BJ (cell line): ENCODE data around the gene COTL1. TPM values are rescaled to one million over a fixed set of nuclear protein-coding genes. Genes with fewer than 3 reads are reported as not detected.

Experiments
- CTCF ChIA-PET: fragments of 350-600 bp; formaldehyde crosslinking; extraction: SDS; loops from one replicate; lab custom pipeline; 2021; ENCODE audit warnings: antibody characterized with exemption, inconsistent platforms; lab: Yijun Ruan, JAX
- POLR2A ChIA-PET: fragments of 300-600 bp; sonication (Branson Sonifier 250); formaldehyde crosslinking; extraction: SDS; loops from one replicate; lab custom pipeline; 2021; ENCODE audit warnings: antibody characterized with exemption; lab: Charles Lee
- DNase-seq: peaks from one replicate; pipeline ENCODE4 v3.0.0-alpha.2; 2011; ENCODE audit warnings: low read depth
- H3K27me3 ChIP-seq: 2 replicates; pipeline ENCODE4 v1.6.0; 2011; ENCODE audit warnings: low read length; ENCODE audit not compliant: control insufficient read depth, insufficient read depth
- H3K36me3 ChIP-seq: 2 replicates; pipeline ENCODE4 v1.5.1; 2011; ENCODE audit warnings: low read length; ENCODE audit not compliant: control insufficient read depth, insufficient read depth
- H3K4me3 ChIP-seq: 2 replicates; pipeline ENCODE4 v1.5.1; 2011; ENCODE audit warnings: low read depth, mild to moderate bottlenecking, control low read depth, low read length
- polyA plus RNA-seq: library from polyadenylated mRNA; depleted of rRNA; stranded (reverse); fragments of >200 nt; gene quantifications from 2 replicates; pipeline ENCODE4 v1.2.3, GENCODE V29; 2011
- TF ChIP-seq, protein P1 (sequence below): IDR thresholded peaks from 2 replicates; pipeline ENCODE4 v1.5.1; 2011; ENCODE audit warnings: low read depth, mild to moderate bottlenecking, control low read depth, inconsistent platforms, low read length, moderate library complexity; ENCODE audit not compliant: insufficient read depth

The COTL1 gene
- polyA plus RNA-seq, 1 experiment = 166 TPM

DNA sequence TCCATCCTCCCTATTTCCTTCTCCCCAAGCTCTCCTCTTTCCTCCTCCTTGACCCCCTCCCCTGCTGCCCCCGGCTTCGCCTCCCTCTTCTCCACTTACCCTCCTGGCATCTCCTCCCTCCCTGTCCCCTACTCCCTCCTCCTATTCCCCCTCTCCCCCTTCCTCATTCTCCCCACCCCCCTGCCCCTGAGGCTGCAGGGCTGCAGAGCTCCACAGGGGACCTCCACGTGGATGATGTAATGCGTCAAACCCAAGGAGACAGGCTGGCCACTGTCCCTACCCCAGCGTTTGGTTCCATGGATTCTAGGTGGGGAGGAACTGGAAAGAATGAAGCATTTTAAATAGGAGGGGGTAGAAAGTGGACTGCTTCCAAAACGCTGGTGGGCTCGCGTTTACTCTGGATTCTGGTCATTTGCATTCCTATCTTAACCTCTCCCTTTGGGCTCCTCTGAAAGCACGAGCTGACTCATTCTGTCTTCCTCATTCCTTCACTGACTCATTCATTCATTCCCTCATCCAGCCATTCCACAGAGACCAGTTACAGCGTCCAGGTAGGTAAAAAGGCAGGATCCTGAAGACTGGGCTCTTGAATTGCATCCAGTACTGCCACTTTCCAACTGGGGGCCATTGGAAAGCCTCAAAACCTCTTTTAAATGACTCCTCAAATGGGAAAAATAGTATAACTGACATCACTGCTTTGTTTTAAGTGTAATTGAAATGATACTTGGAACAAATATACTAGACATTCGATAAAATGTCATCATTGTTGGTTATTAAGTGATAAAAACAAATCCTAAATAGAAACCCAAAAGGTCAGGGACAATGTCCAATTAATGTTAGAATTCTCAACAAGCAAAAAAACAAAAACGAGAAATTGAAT, 943 bp upstream of the COTL1 start:
- POLR2A ChIA-PET = interaction anchor here (0.6 kb wide), 1 partner anchor 323 kb away, joined by 7 read pairs; no protein-coding TSS in a partner anchor
- no peaks in the 10 kb centered on the region for H3K27me3 ChIP-seq
- CTCF ChIA-PET = interaction anchor here (0.6 to 7.3 kb wide), 6 partner anchors 23 to 208 kb away, joined by 3 to 169 read pairs (median 4); partner anchors contain the start of gene MEAK7
- H3K4me3 ChIP-seq = peak overlapping the region; percentile 31
- peaks cover 3% of the 10 kb centered on the region; the same call in 1 of the 2 replicates for H3K36me3 ChIP-seq
- TF ChIP-seq, protein P1, sequence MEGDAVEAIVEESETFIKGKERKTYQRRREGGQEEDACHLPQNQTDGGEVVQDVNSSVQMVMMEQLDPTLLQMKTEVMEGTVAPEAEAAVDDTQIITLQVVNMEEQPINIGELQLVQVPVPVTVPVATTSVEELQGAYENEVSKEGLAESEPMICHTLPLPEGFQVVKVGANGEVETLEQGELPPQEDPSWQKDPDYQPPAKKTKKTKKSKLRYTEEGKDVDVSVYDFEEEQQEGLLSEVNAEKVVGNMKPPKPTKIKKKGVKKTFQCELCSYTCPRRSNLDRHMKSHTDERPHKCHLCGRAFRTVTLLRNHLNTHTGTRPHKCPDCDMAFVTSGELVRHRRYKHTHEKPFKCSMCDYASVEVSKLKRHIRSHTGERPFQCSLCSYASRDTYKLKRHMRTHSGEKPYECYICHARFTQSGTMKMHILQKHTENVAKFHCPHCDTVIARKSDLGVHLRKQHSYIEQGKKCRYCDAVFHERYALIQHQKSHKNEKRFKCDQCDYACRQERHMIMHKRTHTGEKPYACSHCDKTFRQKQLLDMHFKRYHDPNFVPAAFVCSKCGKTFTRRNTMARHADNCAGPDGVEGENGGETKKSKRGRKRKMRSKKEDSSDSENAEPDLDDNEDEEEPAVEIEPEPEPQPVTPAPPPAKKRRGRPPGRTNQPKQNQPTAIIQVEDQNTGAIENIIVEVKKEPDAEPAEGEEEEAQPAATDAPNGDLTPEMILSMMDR = 0 out of 2 replicates have a peak, but pooled peaks have one; percentile 15
- DNase-seq = peak; percentile 95

GRCh38 chr16:84617041-84617790, 662 bp downstream of the COTL1 start:
- POLR2A ChIA-PET = interaction anchor here (1.0 kb wide), 1 partner anchor 26 kb away, joined by 3 read pairs; no protein-coding TSS in a partner anchor
- peaks cover 3% of the 10 kb centered on the region; the same call in 1 of the 2 replicates for H3K36me3 ChIP-seq
- no peak for DNase-seq
- no peaks in the 10 kb centered on the region for H3K27me3 ChIP-seq
- TF ChIP-seq, protein P1 = no peak
- CTCF ChIA-PET = interaction anchor here (0.7 kb wide), 1 partner anchor 106 kb away, joined by 3 read pairs; no protein-coding TSS in a partner anchor
- H3K4me3 ChIP-seq = peak overlapping the region; percentile 86

DNA sequence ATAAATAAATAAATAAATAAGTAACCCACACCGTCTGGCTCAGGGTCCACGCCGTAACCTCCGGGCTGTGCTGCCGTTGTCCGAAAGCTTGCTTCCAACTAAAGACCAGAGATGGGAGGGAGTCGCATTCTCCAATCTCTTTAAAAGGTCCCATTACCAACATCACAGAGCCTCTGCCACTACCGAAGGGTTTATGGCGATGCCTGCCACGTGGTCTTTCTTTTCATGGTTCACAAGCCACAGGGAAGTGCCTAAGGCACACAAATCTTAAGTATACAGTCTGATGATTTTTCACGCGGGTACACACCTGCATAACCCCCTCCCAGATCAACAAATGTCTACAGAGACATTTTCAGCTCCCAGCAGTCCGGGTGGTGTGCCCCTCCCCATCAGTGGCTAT, 1.4 kb downstream of the COTL1 start:
- H3K36me3 ChIP-seq = peaks cover 3% of the 10 kb centered on the region; the same call in 1 of the 2 replicates
- peak overlapping the region; percentile 86 for H3K4me3 ChIP-seq
- CTCF ChIA-PET = interaction anchor here (0.7 to 2.0 kb wide), 4 partner anchors 16 to 110 kb away, joined by 3 to 5 read pairs (median 4); no protein-coding TSS in a partner anchor
- DNase-seq = no peak
- H3K27me3 ChIP-seq = no peaks in the 10 kb centered on the region
- TF ChIP-seq, protein P1 = no peak
- POLR2A ChIA-PET = interaction anchor here (1.0 kb wide), 1 partner anchor 27 kb away, joined by 3 read pairs; no protein-coding TSS in a partner anchor

GRCh38 chr16:84614968-84615813, 2.7 kb downstream of the COTL1 start:
- CTCF ChIA-PET = interaction anchor here (0.7 to 2.0 kb wide), 4 partner anchors 86 to 123 kb away, joined by 3 to 5 read pairs (median 4); no protein-coding TSS in a partner anchor
- Histone ChIP-seq H3K27me3 (no peaks in the 10 kb centered on the region), H3K36me3 (peaks cover 3% of the 10 kb centered on the region; the same call in 1 of the 2 replicates), H3K4me3 (no peak overlapping the region)
- no peak for DNase-seq
- POLR2A ChIA-PET = no interaction called here
- TF ChIP-seq, protein P1 = no peak
